Left ventricle myocardium inferior (tissue), 1 donor: Measurements from ENCODE around the gene RNF19B. TPM values are rescaled to one million over a fixed set of nuclear protein-coding genes. Genes with fewer than 3 reads are reported as not detected.

Source experiments
- DNase-seq: peaks from one replicate; pipeline ENCODE4 v3.0.0-alpha.2; 2020
- H3K27ac ChIP-seq: fragments of 200-600 bp; replicated peaks from 2 replicates; pipeline ENCODE4 v1.8.0; 2021
- H3K27me3 ChIP-seq: fragments of 200-600 bp; 2 replicates; pipeline ENCODE4 v1.8.0; 2021; ENCODE audit warnings: low read depth
- H3K36me3 ChIP-seq: fragments of 200-600 bp; 2 replicates; pipeline ENCODE4 v1.8.0; 2021
- H3K4me1 ChIP-seq: fragments of 200-600 bp; 2 replicates; pipeline ENCODE4 v1.8.0; 2021
- H3K4me3 ChIP-seq: fragments of 200-600 bp; 2 replicates; pipeline ENCODE4 v1.8.0; 2021; ENCODE audit warnings: mild to moderate bottlenecking, moderate library complexity
- H3K9me3 ChIP-seq: fragments of 200-600 bp; replicated peaks from 2 replicates; pipeline ENCODE4 v1.8.0; 2021
- CTCF ChIP-seq: fragments of 200-600 bp; IDR thresholded peaks from 2 replicates; pipeline ENCODE4 v1.8.0; 2021; ENCODE audit warnings: antibody characterized with exemption, mild to moderate bottlenecking, borderline replicate concordance
- intact Hi-C: fragments of 100-400 bp; cut with micrococcal nuclease; formaldehyde crosslinking; loops from one replicate; pipeline ENCODE4 v1.11.0; 2022
- total RNA-seq: library from RNA; stranded (reverse); fragmentation: NEBNext Ultra II Directional; extraction: Animal tissue kit (Norgen Biotek cat#: 25700); gene quantifications from one replicate; pipeline ENCODE4 v1.2.1, GENCODE V29; 2021
- donor health status: DM: no; HTN: yes; CAD: no; lungs with severe emphysema.

The RNF19B gene
- total RNA-seq, 1 donor from 2014 or later, result 15.4 TPM

GRCh38 chr1:33009561-33009960 lies 45.0 kb upstream of the RNF19B start:
- no peak for TF ChIP-seq CTCF
- Histone ChIP-seq H3K27me3 (no peaks in the 10 kb centered on the region), H3K4me3 (no peak overlapping the region), H3K27ac (peak overlapping the region; percentile 85), H3K9me3 (no peaks in the 10 kb centered on the region), H3K36me3 (peaks cover 42% of the 10 kb centered on the region), H3K4me1 (peaks cover 83% of the 10 kb centered on the region)
- DNase-seq, result no peak
- intact Hi-C loops, result no loop called here

- H3K4me1 ChIP-seq, result peaks cover 86% of the 10 kb centered on the region
- no peak for DNase-seq
- H3K27me3 ChIP-seq, result no peaks in the 10 kb centered on the region
- H3K36me3 ChIP-seq, result peaks cover 29% of the 10 kb centered on the region
- peak overlapping the region; percentile 85 for H3K27ac ChIP-seq
- intact Hi-C loops, result no loop called here
- no peaks in the 10 kb centered on the region for H3K9me3 ChIP-seq
- TF ChIP-seq CTCF, result no peak
- H3K4me3 ChIP-seq, result no peak overlapping the region
Observed at GRCh38 chr1:33008051-33008914, 43.7 kb upstream of the RNF19B start.

GRCh38 chr1:33007190-33008050 lies 42.8 kb upstream of the RNF19B start:
- peak overlapping the region; percentile 85 for H3K27ac ChIP-seq

GRCh38 chr1:33005838-33006421 lies 41.3 kb upstream of the RNF19B start:
- peaks cover 19% of the 10 kb centered on the region for H3K36me3 ChIP-seq
- H3K27me3 ChIP-seq, result no peaks in the 10 kb centered on the region
- no peak for TF ChIP-seq CTCF
- intact Hi-C loops, result no loop called here
- peaks cover 66% of the 10 kb centered on the region for H3K4me1 ChIP-seq
- no peak for DNase-seq
- no peak overlapping the region for H3K4me3 ChIP-seq
- H3K9me3 ChIP-seq, result no peaks in the 10 kb centered on the region
- no peak overlapping the region for H3K27ac ChIP-seq

More at GRCh38 chr1:33007190-33008050, 42.8 kb upstream of the RNF19B start:
- no peak overlapping the region for H3K4me3 ChIP-seq
- H3K27me3 ChIP-seq, result no peaks in the 10 kb centered on the region
- intact Hi-C loops, result no loop called here
- peaks cover 21% of the 10 kb centered on the region for H3K36me3 ChIP-seq
- DNase-seq, result no peak
- TF ChIP-seq CTCF, result peak; percentile 56
- H3K9me3 ChIP-seq, result no peaks in the 10 kb centered on the region
- H3K4me1 ChIP-seq, result peaks cover 81% of the 10 kb centered on the region

GRCh38 chr1:33005117-33005837 lies 40.7 kb upstream of the RNF19B start:
- intact Hi-C loops, result no loop called here
- H3K27ac ChIP-seq, result no peak overlapping the region
- H3K36me3 ChIP-seq, result peaks cover 19% of the 10 kb centered on the region
- no peak for TF ChIP-seq CTCF
- H3K27me3 ChIP-seq, result no peaks in the 10 kb centered on the region
- DNase-seq, result no peak
- H3K9me3 ChIP-seq, result no peaks in the 10 kb centered on the region
- H3K4me3 ChIP-seq, result no peak overlapping the region
- H3K4me1 ChIP-seq, result peaks cover 66% of the 10 kb centered on the region
